ENCODE measurements around the gene ANAPC7. TPM values are rescaled to one million over a fixed set of nuclear protein-coding genes. Genes with fewer than 3 reads are reported as not detected.
"Not testable (repeated sequence)": the region's sequence is repeated elsewhere in the genome, so short reads cannot be mapped to it uniquely, and the experiment has no call there.

ANAPC7 gene
- total and polyA plus RNA-seq, 4 donors = 27.3 to 49.9 (median 41.9) TPM

DNA sequence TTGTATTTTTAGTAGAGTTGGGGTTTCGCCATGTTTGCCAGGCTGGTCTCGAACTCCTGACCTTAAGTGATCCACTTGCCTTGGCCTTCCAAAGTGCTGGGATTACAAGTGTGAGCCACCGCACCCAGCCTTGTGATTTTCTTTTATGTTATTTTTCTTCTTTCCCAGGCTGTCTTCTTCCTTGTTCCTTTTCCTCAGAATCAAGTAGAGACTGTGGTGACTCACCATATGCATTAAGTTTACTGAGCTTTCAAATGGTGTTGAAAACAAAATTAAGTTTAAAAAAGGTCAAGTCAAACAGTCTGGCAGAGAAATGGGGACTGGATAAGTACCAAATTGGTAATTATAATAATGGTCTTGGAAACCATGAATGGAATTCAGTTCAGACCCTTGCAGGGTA is 40.9 kb upstream of the ANAPC7 start:
- H3K36me3 ChIP-seq (ENCODE audit: control insufficient read depth in 4 of 4, insufficient read depth in 4 of 4, low read length in 4 of 4) = peaks cover 9 to 20% (median 19%) of the 10 kb centered on the region in 4 donors
- H3K27ac ChIP-seq (ENCODE audit: low read depth in 1 of 2, low read length in 1 of 2) = no peak overlapping the region
- H3K4me3 ChIP-seq = no peak overlapping the region
- H3K9me3 ChIP-seq (ENCODE audit: control insufficient read depth in 4 of 4, insufficient read depth in 3 of 4, low read length in 3 of 4) = no peaks in the 10 kb centered on the region
- no peak overlapping the region for H3K9ac ChIP-seq (ENCODE audit: insufficient read depth in 1 of 2, low read length in 2 of 2)
- ATAC-seq (ENCODE audit: insufficient read depth, low FRiP score) (no peak), DNase-seq (no peak)
- H3K27me3 ChIP-seq (ENCODE audit: control insufficient read depth in 3 of 3, insufficient read depth in 3 of 3, low read length in 2 of 3) = no peaks in the 10 kb centered on the region
- 98 to 99% methylated on average over 3 of the region's 3 CpGs for WGBS, 2 donors
- TF ChIP-seq, protein P1, sequence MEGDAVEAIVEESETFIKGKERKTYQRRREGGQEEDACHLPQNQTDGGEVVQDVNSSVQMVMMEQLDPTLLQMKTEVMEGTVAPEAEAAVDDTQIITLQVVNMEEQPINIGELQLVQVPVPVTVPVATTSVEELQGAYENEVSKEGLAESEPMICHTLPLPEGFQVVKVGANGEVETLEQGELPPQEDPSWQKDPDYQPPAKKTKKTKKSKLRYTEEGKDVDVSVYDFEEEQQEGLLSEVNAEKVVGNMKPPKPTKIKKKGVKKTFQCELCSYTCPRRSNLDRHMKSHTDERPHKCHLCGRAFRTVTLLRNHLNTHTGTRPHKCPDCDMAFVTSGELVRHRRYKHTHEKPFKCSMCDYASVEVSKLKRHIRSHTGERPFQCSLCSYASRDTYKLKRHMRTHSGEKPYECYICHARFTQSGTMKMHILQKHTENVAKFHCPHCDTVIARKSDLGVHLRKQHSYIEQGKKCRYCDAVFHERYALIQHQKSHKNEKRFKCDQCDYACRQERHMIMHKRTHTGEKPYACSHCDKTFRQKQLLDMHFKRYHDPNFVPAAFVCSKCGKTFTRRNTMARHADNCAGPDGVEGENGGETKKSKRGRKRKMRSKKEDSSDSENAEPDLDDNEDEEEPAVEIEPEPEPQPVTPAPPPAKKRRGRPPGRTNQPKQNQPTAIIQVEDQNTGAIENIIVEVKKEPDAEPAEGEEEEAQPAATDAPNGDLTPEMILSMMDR (IDR thresholded peaks at IDR 0.05; ENCODE audit: control extremely low read depth, extremely low read depth) = no peak
- H3K4me1 ChIP-seq (ENCODE audit: control insufficient read depth in 5 of 5, insufficient read depth in 5 of 5, low read length in 5 of 5) = peaks cover 0 to 11% (median 5%) of the 10 kb centered on the region in 5 donors

- no peak overlapping the region for H3K9ac ChIP-seq (ENCODE audit: insufficient read depth in 1 of 2, low read length in 2 of 2)
- WGBS, 2 donors = 54 to 56% methylated on average over 2 of the region's 2 CpGs
- DNase-seq (no peak), ATAC-seq (ENCODE audit: insufficient read depth, low FRiP score) (no peak)
- H3K27me3 ChIP-seq (ENCODE audit: control insufficient read depth in 3 of 3, insufficient read depth in 3 of 3, low read length in 2 of 3) = no peaks in the 10 kb centered on the region
- H3K4me3 ChIP-seq = no peak overlapping the region
- H3K4me1 ChIP-seq (ENCODE audit: control insufficient read depth in 5 of 5, insufficient read depth in 5 of 5, low read length in 5 of 5) = no peaks in the 10 kb centered on the region
- TF ChIP-seq, protein P1 (IDR thresholded peaks at IDR 0.05; ENCODE audit: control extremely low read depth, extremely low read depth) = no peak
- peaks cover 22 to 33% (median 25%) of the 10 kb centered on the region in 4 donors for H3K36me3 ChIP-seq (ENCODE audit: control insufficient read depth in 4 of 4, insufficient read depth in 4 of 4, low read length in 4 of 4)
- H3K27ac ChIP-seq (ENCODE audit: low read depth in 1 of 2, low read length in 1 of 2) = no peak overlapping the region
- no peaks in the 10 kb centered on the region for H3K9me3 ChIP-seq (ENCODE audit: control insufficient read depth in 4 of 4, insufficient read depth in 3 of 4, low read length in 3 of 4)
Measured at GRCh38 chr12:110436231-110436630, 32.7 kb upstream of the ANAPC7 start.

DNA sequence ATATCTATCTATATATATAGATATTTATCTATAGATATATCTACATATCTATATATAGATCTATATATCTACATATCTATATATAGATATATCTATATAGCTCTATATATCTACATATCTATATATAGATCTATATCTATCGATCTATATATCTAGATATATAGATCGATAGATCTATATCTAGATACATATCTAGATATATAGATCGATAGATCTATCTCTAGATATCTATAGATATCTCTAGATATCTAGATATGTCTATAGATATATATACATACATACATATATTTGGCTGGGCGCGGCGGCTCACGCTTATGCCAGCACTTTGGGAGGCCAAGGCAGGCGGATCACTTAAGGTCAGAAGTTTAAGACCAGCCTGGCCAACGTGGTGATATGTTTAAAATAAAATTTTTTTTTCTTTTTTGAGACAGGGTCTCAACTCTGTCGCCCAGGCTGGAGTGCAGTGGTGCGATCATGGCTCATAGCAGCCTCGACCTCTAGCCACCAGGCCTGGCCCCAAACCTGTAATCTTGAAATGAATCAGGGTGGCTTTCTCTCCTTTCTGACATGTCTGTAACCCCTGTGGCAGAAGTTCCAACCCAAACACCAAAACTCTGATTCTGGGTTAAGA is 28.6 kb upstream of the ANAPC7 start:
- 86 to 91% methylated on average over 12 of the region's 12 CpGs for WGBS, 2 donors
- H3K36me3 ChIP-seq (ENCODE audit: control insufficient read depth in 4 of 4, insufficient read depth in 4 of 4, low read length in 4 of 4) = peaks cover 10 to 12% (median 11%) of the 10 kb centered on the region in 4 donors
- TF ChIP-seq, protein P1 (IDR thresholded peaks at IDR 0.05; ENCODE audit: control extremely low read depth, extremely low read depth) = no peak
- H3K27ac ChIP-seq (ENCODE audit: low read depth in 1 of 2, low read length in 1 of 2) = no peak overlapping the region
- no peak overlapping the region for H3K9ac ChIP-seq (ENCODE audit: insufficient read depth in 1 of 2, low read length in 2 of 2)
- no peaks in the 10 kb centered on the region for H3K4me1 ChIP-seq (ENCODE audit: control insufficient read depth in 5 of 5, insufficient read depth in 5 of 5, low read length in 5 of 5)
- H3K27me3 ChIP-seq (ENCODE audit: control insufficient read depth in 3 of 3, insufficient read depth in 3 of 3, low read length in 2 of 3) = no peaks in the 10 kb centered on the region
- ATAC-seq (ENCODE audit: insufficient read depth, low FRiP score) (no peak), DNase-seq (no peak)
- H3K9me3 ChIP-seq (ENCODE audit: control insufficient read depth in 4 of 4, insufficient read depth in 3 of 4, low read length in 3 of 4) = no peaks in the 10 kb centered on the region
- H3K4me3 ChIP-seq = no peak overlapping the region

DNA sequence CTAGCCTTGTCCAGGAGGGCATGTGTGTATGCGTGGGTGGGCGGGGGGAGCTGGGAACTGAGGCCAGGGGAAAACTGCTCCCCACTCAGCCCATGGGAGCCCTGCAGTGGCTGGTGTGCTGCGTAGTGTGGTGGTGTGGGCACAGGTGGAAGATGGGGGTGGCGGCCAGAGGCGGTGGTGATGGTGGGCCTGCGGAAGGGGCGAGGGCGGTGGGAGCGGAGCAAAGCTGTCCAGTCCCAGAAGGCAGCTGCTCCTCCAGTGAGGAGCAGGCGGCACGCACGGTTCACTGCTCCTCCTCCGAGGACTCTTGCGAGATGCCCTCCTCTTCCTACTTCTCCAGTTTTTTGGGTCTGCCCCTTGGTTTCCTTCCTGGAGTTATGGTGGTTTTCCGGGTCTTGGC is 26.2 kb upstream of the ANAPC7 start:
- not testable (repeated sequence) for H3K4me1 ChIP-seq (ENCODE audit: control insufficient read depth in 5 of 5, insufficient read depth in 5 of 5, low read length in 5 of 5); H3K36me3 ChIP-seq (ENCODE audit: control insufficient read depth in 4 of 4, insufficient read depth in 4 of 4, low read length in 4 of 4); DNase-seq; H3K9ac ChIP-seq (ENCODE audit: insufficient read depth in 1 of 2, low read length in 2 of 2); H3K27ac ChIP-seq (ENCODE audit: low read depth in 1 of 2, low read length in 1 of 2); ATAC-seq (ENCODE audit: insufficient read depth, low FRiP score); H3K9me3 ChIP-seq (ENCODE audit: control insufficient read depth in 4 of 4, insufficient read depth in 3 of 4, low read length in 3 of 4); H3K27me3 ChIP-seq (ENCODE audit: control insufficient read depth in 3 of 3, insufficient read depth in 3 of 3, low read length in 2 of 3); H3K4me3 ChIP-seq
- WGBS, 2 donors = 83 to 89% methylated on average over 15 of the region's 15 CpGs

Data from lung (tissue), 12 donors.